ENCODE data around the gene P3H2.
"Not testable (repeated sequence)": the region's sequence is repeated elsewhere in the genome, so short reads cannot be mapped to it uniquely, and the experiment has no call there.

The P3H2 gene

GRCh38 chr3:190120269-190121060 lies at the start of gene P3H2:
P3H2 (minus strand) TSS chr3:190120897; CDS start chr3:190120731, 166 bp downstream.
- FAIRE-seq: no peak

- no peak for FAIRE-seq
These were observed 49.2 kb upstream of the P3H2 start for GRCh38 chr3:190169877-190170276.

GRCh38 chr3:190169243-190169642 lies 48.5 kb upstream of the P3H2 start:
- FAIRE-seq: no peak

- FAIRE-seq: no peak
These were observed 47.4 kb upstream of the P3H2 start for GRCh38 chr3:190167936-190168680.

- FAIRE-seq: no peak
These were observed 46.3 kb upstream of the P3H2 start for GRCh38 chr3:190166948-190167347.

- no peak for FAIRE-seq
These were observed 44.6 kb upstream of the P3H2 start for GRCh38 chr3:190165253-190165652.

GRCh38 chr3:190162013-190162412 lies 41.3 kb upstream of the P3H2 start:
- not testable (repeated sequence) for FAIRE-seq

GRCh38 chr3:190159902-190160435 lies 39.3 kb upstream of the P3H2 start:
- FAIRE-seq: no peak

GRCh38 chr3:190158261-190158660 lies 37.6 kb upstream of the P3H2 start:
- no peak for FAIRE-seq

- FAIRE-seq: no peak
These were observed 35.1 kb upstream of the P3H2 start for GRCh38 chr3:190155752-190156151.

GRCh38 chr3:190150681-190151080 lies 30.0 kb upstream of the P3H2 start:
- no peak for FAIRE-seq

GRCh38 chr3:190149830-190150619 lies 29.3 kb upstream of the P3H2 start:
- not testable (repeated sequence) for FAIRE-seq

- not testable (repeated sequence) for FAIRE-seq
These were observed 24.1 kb upstream of the P3H2 start for GRCh38 chr3:190144793-190145192.

- FAIRE-seq: no peak
These were observed 21.3 kb upstream of the P3H2 start for GRCh38 chr3:190142041-190142440.

GRCh38 chr3:190139365-190139764 lies 18.7 kb upstream of the P3H2 start:
- no peak for FAIRE-seq

GRCh38 chr3:190132371-190132770 lies 11.7 kb upstream of the P3H2 start:
- no peak for FAIRE-seq

- peak; percentile 13 for FAIRE-seq
These were observed 10.6 kb upstream of the P3H2 start for GRCh38 chr3:190131329-190131728.

- FAIRE-seq: no peak
These were observed 10.0 kb upstream of the P3H2 start for GRCh38 chr3:190130696-190131095.

- no peak for FAIRE-seq
These were observed 9.3 kb upstream of the P3H2 start for GRCh38 chr3:190130037-190130436.

GRCh38 chr3:190127797-190128196 lies 7.1 kb upstream of the P3H2 start:
- no peak for FAIRE-seq

GRCh38 chr3:190127195-190127594 lies 6.5 kb upstream of the P3H2 start:
- no peak for FAIRE-seq

- no peak for FAIRE-seq
These were observed 4.9 kb upstream of the P3H2 start for GRCh38 chr3:190125436-190126068.

- FAIRE-seq: no peak
These were observed 3.4 kb upstream of the P3H2 start for GRCh38 chr3:190124067-190124466.
